ENCODE results near the gene SSBP3.

The SSBP3 gene

GRCh38 chr1:54287176-54287650, 119.0 kb downstream of the SSBP3 start:
- peak; percentile 66 for ATAC-seq
- TF ChIP-seq CREB5 (CRISPR knock-in tag; IDR thresholded peaks at IDR 0.05; ENCODE audit: low read depth) (no peak), ZNF8 (CRISPR knock-in tag; IDR thresholded peaks at IDR 0.05) (no peak), ZNF70 (CRISPR knock-in tag; IDR thresholded peaks at IDR 0.05) (no peak), ZFP3 (CRISPR knock-in tag; IDR thresholded peaks at IDR 0.05) (no peak), PPARA (CRISPR knock-in tag; IDR thresholded peaks at IDR 0.05; ENCODE audit: borderline replicate concordance) (no peak), SNAI2 (CRISPR knock-in tag; IDR thresholded peaks at IDR 0.05) (no peak), ARNTL (CRISPR knock-in tag; IDR thresholded peaks at IDR 0.05; ENCODE audit: borderline replicate concordance, low read depth) (no peak), ESRRG (CRISPR knock-in tag; IDR thresholded peaks at IDR 0.05) (no peak), OSR1 (CRISPR knock-in tag; IDR thresholded peaks at IDR 0.05) (no peak), TCF4 (CRISPR knock-in tag; IDR thresholded peaks at IDR 0.05; ENCODE audit: borderline replicate concordance) (no peak), ISL1 (CRISPR knock-in tag; IDR thresholded peaks at IDR 0.05) (no peak), POU6F1 (CRISPR knock-in tag; IDR thresholded peaks at IDR 0.05; ENCODE audit: borderline replicate concordance, low read depth) (no peak), ZNF565 (CRISPR knock-in tag; conservative IDR thresholded peaks at IDR 0.05; ENCODE audit: low read depth) (no peak), RARB (CRISPR knock-in tag; IDR thresholded peaks at IDR 0.05) (no peak)

- TF ChIP-seq ZFP30 (CRISPR knock-in tag; IDR thresholded peaks at IDR 0.05): no peak
- no peak for TF ChIP-seq BACH2 (CRISPR knock-in tag; IDR thresholded peaks at IDR 0.05; ENCODE audit: borderline replicate concordance)
- TF ChIP-seq GLIS3 (CRISPR knock-in tag; IDR thresholded peaks at IDR 0.05): no peak
- no peak for TF ChIP-seq OSR1 (CRISPR knock-in tag; IDR thresholded peaks at IDR 0.05)
- TF ChIP-seq TCF4 (CRISPR knock-in tag; IDR thresholded peaks at IDR 0.05; ENCODE audit: borderline replicate concordance): no peak
- no peak for TF ChIP-seq CSRNP3 (CRISPR knock-in tag; IDR thresholded peaks at IDR 0.05)
- TF ChIP-seq CREB5 (CRISPR knock-in tag; IDR thresholded peaks at IDR 0.05; ENCODE audit: low read depth): no peak
- TF ChIP-seq ZFP3 (CRISPR knock-in tag; IDR thresholded peaks at IDR 0.05): no peak
- TF ChIP-seq ISL1 (CRISPR knock-in tag; IDR thresholded peaks at IDR 0.05): no peak
- TF ChIP-seq ZNF565 (CRISPR knock-in tag; conservative IDR thresholded peaks at IDR 0.05; ENCODE audit: low read depth): no peak
- TF ChIP-seq PPARA (CRISPR knock-in tag; IDR thresholded peaks at IDR 0.05; ENCODE audit: borderline replicate concordance): no peak
- no peak for TF ChIP-seq ZC3H10 (CRISPR knock-in tag; IDR thresholded peaks at IDR 0.05)
- ATAC-seq: no peak
Measured at GRCh38 chr1:54285815-54286345, 120.3 kb downstream of the SSBP3 start.

- TF ChIP-seq PPARA (CRISPR knock-in tag; IDR thresholded peaks at IDR 0.05; ENCODE audit: borderline replicate concordance) (no peak), RARB (CRISPR knock-in tag; IDR thresholded peaks at IDR 0.05) (no peak), TSHZ2 (CRISPR knock-in tag; IDR thresholded peaks at IDR 0.05) (no peak), ZFP30 (CRISPR knock-in tag; IDR thresholded peaks at IDR 0.05) (no peak), PATZ1 (CRISPR knock-in tag; IDR thresholded peaks at IDR 0.05; ENCODE audit: borderline replicate concordance) (no peak)
- ATAC-seq: no peak
Measured at GRCh38 chr1:54284781-54285529, 121.2 kb downstream of the SSBP3 start.

Data from SK-N-SH treated with all-trans-retinoic acid at 6 μM for 48 hours (cell line).